ENCODE measurements around the gene NT5C2. TPM values are rescaled to one million over a fixed set of nuclear protein-coding genes. Genes with fewer than 3 reads are reported as not detected.
A peak's percentile ranks its signal among the peaks of the same experiment; 100 is the strongest.

Gene NT5C2
- total RNA-seq, 4 donors from 2014 or later: 36.0 to 53.6 (median 40.8) TPM

GRCh38 chr10:103064956-103065355 lies 128.1 kb downstream of the NT5C2 start:
- 86 to 89% methylated on average over 4 of the region's 4 CpGs for WGBS, 2 donors
- no peak for DNase-seq (ENCODE audit: low spot score in 2 of 2)
- no peak for TF ChIP-seq POLR2A (IDR thresholded peaks at IDR 0.05)
- no peak for TF ChIP-seq CTCF (IDR thresholded peaks at IDR 0.05)
- H3K4me3 ChIP-seq (ENCODE audit: low read depth, poor library complexity, severe bottlenecking): no peak overlapping the region
- intact Hi-C loops (cut with DNase I; ENCODE audit: low total_unique reads): loop anchor here (5.0 kb wide), 2 partner anchors 148 to 177 kb away; partner anchors contain the start of gene CNNM2

DNA sequence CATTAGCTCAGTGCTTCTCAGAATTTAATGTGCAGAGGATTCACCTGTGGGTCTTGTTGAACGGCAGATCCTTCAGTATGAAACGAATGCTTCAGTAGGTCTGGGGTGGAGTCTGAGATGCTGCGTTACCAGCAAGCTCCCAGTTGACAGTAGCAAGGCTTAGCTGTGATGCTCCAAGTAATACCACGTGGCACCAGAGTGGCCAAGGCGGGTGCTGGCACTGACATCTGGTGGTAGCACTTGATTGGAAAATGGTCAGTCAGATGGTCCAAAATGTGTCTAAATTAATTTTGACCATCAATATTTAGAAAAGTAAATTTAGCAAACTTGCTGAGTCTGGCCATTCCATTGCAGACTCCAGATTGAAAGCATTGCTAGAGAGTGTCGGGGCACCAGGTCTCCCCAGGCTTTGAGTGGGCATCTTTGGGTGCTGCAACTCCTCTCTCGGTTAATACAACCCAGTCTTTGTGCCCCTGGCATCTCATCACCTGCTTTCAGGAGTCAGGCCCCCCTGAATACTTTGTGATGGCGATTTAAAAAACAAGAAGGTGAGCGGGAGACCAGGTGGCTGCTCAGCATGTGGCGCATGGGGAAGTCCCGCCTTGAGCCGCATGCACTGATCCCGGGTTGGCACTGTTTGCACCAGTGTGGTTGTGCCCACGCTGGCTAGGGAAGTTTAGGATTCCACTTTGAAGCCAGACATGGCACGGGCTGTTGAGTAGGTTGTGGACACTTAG lies 130.1 kb downstream of the NT5C2 start:
- WGBS, 2 donors: 87 to 88% methylated on average over 15 of the region's 15 CpGs
- DNase-seq (ENCODE audit: low spot score in 2 of 2): peak in 1 of 2 donors; percentile 74
- no peak overlapping the region for H3K4me3 ChIP-seq (ENCODE audit: low read depth, poor library complexity, severe bottlenecking)
- intact Hi-C loops (cut with DNase I; ENCODE audit: low total_unique reads): no loop called here
- TF ChIP-seq POLR2A (IDR thresholded peaks at IDR 0.05) (no peak), CTCF (IDR thresholded peaks at IDR 0.05) (no peak)

DNA sequence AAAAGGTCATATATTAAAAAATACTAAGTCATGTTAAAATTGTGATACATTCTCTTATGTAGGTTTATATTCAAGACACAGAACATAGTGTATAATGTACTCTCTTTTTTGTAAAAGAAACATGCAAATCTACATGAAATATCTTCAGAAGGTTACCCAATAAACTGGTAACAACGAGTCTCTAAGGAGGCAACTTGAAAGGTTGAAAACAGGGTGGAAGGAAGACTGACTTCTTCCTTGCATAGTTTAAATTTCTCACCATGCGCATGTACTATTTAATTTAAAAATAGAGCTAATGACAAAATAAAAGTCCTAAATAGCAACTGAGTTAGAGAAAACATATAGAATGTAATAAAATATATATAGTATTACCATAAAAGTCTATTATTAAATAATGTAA lies 132.5 kb downstream of the NT5C2 start:
- TF ChIP-seq CTCF (IDR thresholded peaks at IDR 0.05) (no peak), POLR2A (IDR thresholded peaks at IDR 0.05) (no peak)
- no peak overlapping the region for H3K4me3 ChIP-seq (ENCODE audit: low read depth, poor library complexity, severe bottlenecking)
- intact Hi-C loops (cut with DNase I; ENCODE audit: low total_unique reads): no loop called here
- 78 to 82% methylated on average over 2 of the region's 2 CpGs for WGBS, 2 donors
- no peak for DNase-seq (ENCODE audit: low spot score in 2 of 2)

DNA sequence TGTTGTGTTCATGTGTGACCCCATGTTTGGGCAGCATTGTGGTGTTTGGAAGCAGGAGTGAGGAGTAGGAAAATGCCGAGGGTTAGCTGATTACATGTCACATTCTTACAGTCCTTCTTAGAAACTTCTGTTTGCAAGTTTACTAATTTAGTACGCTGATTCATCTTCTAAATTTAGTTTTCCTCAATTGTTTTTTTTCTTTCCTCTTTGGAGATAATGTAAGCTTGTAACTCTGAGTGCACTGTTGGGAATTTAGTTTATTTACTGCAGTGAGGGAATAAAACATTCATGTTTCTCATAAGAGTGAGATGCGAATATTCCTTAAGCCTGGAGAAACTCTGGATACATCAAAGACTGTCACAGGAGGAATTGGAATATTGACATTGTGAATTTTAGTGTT lies 135.0 kb downstream of the NT5C2 start:
- no peak overlapping the region for H3K4me3 ChIP-seq (ENCODE audit: low read depth, poor library complexity, severe bottlenecking)
- DNase-seq (ENCODE audit: low spot score in 2 of 2): no peak
- TF ChIP-seq POLR2A (IDR thresholded peaks at IDR 0.05) (no peak), CTCF (IDR thresholded peaks at IDR 0.05) (no peak)
- intact Hi-C loops (cut with DNase I; ENCODE audit: low total_unique reads): no loop called here
- WGBS, 2 donors: 81 to 83% methylated on average over 3 of the region's 3 CpGs

- 63% methylated on average over 4 of the region's 4 CpGs for WGBS, 2 donors
- no peak overlapping the region for H3K4me3 ChIP-seq (ENCODE audit: low read depth, poor library complexity, severe bottlenecking)
- intact Hi-C loops (cut with DNase I; ENCODE audit: low total_unique reads): no loop called here
- peak in 1 of 2 donors; percentile 18 for DNase-seq (ENCODE audit: low spot score in 2 of 2)
- TF ChIP-seq POLR2A (IDR thresholded peaks at IDR 0.05) (no peak), CTCF (IDR thresholded peaks at IDR 0.05) (no peak)
Measured at GRCh38 chr10:103055105-103055504, 138.0 kb downstream of the NT5C2 start.

GRCh38 chr10:103054621-103055020 lies 138.5 kb downstream of the NT5C2 start:
- intact Hi-C loops (cut with DNase I; ENCODE audit: low total_unique reads): no loop called here
- peak in 1 of 2 donors; percentile 34 for DNase-seq (ENCODE audit: low spot score in 2 of 2)
- no peak overlapping the region for H3K4me3 ChIP-seq (ENCODE audit: low read depth, poor library complexity, severe bottlenecking)
- no peak for TF ChIP-seq POLR2A (IDR thresholded peaks at IDR 0.05)
- WGBS, 2 donors: 89 to 92% methylated on average over 3 of the region's 3 CpGs

All from lower leg skin (tissue), 4 donors.